Epidermal melanocyte (primary cell): ENCODE measurements around the gene TINAGL1.

ENCODE experiments used
- DNase-seq: peaks from one replicate; pipeline ENCODE4 v3.0.0; 2011; ENCODE audit warnings: low spot score; ENCODE audit not compliant: insufficient read length

TINAGL1 gene

DNA sequence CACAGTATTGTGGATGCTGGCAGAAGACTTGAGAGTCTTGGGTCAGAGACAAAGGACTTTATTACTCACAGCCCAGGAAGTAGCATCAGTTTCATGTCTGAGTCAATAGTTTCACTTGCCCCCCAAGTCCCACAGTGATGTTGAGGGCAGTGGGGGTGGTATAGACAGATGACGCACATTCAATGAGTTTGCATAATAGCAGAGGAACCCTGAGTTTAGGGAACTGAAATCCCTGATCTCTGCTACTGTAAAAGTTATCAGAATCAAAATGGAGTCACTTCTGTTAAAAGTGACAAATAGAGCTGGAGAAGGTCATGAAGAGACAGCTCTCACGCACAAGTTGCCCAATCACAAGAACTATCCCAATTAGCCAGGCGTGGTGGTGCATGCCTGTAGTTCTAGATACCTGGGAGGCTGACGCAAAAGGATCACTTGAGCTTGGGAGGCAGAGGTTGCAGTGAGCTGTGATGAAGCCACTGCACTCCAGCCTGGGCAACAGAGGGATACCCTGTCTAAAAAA lies 29.7 kb downstream of the TINAGL1 start:
- no peak for DNase-seq

DNA sequence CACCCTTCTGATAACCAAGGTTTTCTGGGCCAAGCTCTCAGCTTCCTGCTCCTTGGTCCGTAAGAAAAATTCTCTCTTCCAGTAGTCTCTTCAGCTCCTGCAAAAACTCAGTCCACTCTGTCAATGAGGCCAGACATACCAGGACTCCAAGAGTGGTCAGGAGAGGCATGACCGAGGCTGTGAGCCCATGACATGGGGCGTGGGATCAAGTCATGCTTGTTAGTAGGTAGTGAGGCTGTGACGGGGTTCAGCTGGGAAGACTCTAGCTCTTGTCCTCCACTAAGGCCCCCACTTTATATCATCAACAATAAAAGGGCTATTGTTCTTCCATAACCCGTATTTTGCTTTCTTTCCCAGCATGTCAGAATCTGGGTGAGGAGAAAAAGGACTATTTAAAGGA lies 31.0 kb downstream of the TINAGL1 start:
- DNase-seq: no peak

DNA sequence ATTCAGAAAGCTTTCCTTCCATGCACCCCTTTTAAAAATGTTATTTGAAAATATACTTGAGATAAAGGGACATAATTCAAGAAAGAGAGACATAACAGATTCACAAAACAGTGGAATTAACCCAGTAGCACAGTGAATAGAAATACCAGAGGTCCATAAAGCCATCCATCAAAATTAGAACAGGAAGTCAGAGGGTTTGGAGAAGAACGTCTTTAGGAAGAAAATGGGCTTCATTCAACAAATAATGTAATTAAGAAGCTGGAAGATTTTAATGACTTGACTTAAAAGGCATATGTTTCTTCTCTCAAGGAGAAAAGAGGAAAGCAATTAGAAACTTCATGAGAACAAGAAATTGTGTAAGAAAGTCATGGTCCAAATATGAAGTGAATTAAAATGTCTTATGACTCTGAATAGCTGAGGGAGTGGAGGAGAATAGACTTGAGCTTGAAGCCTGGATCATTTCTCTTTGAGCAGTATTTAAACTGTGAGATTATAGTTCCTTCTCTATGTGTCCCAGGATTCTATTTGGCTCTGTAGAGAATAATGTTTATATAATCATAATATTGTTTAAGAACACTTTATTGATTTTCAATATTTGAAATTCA lies 33.3 kb downstream of the TINAGL1 start:
- no peak for DNase-seq

DNA sequence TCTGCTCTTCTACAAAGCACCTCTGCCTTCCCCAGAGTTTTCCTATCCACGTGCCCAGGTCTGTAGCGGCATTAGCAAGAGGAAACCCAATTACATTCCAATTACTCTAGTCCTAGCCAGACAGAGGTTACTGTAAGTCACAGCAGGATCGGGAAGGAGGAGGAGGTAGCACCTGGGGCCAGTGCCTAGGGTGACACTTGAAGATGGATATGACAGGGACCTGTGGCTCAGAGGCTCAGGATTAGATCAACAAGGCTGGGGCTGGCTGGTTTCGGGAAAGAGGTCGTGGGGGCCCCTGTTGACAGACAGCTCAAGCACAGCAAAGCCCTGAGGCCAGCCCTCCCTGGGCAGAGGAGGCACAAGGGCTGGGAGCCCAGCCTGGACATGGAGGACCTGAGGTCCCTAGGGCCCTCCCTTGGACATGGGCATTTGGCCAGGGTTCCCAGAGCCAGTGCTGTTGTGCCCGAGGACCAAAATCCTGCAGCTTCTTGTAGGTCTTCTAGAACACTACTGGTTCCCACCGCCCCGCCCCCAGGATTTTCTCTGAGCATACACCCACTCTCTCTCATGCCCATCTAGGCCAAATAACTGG lies 38.2 kb downstream of the TINAGL1 start:
- no peak for DNase-seq

DNA sequence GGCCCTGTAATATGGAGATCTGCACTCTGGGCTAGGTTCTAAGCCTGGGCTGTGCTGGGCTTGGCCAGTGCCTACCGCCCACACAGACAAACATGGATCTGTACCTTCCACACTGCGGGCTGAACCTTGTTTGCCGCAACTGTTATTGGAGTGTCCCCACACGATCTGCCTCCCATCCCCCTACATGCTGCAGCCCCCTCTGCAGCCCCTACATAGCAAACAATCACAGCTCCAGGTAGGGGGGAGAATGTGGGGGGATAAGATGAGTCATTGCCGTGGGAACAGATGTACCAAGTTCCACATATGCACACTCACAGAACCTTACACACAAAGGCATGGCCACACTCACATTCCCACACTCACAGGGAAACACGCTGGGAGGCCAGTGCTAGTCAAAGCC lies 39.1 kb downstream of the TINAGL1 start:
- no peak for DNase-seq

DNA sequence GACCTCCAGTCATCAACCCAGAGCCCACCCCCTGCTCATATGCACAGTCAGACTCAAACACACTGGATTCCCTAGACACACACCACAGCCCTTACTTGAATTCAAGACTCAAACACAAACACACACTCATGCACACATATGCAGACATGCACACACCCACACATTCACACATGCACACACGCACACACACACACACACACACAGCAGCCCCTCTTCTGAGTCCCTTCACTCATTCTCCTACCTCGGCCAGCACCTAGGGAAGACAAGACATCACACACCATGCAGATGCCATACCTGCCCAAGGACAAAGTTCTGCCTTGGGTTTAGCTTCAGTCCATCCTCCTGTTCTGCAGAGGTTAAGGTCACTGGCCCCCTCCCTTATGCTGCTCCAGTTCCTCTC lies 39.6 kb downstream of the TINAGL1 start:
- no peak for DNase-seq

DNA sequence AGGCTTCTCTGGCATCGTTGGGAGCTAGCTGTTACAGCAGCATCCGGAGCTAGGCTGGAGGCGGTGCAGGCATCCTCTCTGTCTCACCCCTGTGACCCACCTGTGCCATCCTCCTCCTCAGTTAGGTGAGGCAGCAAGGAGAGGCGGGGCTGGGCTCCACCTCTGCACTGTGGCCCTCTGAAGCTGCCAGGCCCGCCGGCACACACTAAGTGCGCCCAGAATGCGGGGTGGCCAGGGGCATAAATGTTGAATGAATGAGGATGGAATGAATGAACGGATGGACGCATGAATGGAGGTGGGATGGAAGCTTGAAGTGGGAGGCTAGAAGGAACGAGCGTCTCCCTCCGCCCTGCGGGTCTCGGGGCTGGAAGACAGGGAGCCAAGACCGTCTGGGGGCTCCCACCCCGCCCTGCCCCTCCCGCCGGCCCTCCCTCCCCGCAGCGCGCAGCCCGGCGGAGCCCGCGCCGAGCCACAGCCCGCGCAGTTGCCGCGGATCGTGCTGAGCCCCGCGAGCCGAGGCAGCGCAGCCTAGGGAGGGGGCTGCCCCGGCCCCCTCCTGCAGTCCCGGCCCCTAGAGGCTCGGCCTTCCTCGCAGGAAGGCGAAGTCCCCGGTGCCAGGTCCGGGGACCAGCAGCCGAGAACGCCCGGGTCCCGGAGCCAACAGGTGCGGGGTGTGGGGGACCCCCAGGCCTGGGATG lies 41.1 kb downstream of the TINAGL1 start, which contains the start of gene HCRTR1:
TSS of gene HCRTR1 (plus strand) at position 472 of the 698 bp plus-strand sequence. CDS start 1,504 bp downstream, outside the sequence.
- DNase-seq: no peak

DNA sequence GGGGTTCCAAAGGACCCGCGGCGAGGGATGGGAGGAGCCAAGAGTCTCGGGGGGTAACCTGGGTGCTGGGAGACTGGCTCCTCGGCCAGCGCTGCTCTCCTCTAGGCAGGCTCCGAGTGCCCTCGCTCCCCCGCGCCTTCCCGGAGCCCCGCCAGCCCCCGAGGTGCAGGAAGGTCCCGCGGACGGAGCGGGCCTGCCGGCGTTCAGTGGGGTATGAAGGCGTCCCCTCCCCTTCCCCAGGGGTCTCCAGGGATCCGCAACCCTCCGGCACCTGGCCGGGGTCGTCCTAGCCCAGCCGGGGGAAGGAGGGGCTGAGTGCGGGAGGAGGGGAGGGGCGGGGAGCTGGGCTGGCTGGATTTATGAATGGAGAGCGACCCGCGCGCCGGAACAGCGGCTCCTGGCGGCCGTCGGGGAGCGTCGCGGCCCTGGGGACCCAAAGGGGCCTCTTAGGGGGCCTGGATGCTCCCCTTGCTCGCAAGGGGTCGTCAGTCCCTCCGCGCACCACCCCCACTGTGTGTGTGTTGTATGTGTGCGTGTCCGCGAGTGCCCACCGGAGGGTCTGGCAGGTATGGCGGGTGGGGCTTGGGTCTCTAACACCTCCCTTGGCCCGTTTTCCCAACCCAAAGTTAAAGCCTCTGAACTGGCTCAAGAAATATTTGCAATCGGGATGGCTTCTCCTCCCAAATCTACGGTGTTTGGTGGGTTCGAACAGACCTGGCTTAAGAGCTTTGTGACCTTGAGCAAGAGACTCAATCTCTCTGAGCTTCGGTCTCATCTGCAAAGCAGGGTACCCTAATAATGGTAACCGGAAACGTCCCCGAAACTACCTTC lies 41.8 kb downstream of the TINAGL1 start:
- no peak for DNase-seq

DNA sequence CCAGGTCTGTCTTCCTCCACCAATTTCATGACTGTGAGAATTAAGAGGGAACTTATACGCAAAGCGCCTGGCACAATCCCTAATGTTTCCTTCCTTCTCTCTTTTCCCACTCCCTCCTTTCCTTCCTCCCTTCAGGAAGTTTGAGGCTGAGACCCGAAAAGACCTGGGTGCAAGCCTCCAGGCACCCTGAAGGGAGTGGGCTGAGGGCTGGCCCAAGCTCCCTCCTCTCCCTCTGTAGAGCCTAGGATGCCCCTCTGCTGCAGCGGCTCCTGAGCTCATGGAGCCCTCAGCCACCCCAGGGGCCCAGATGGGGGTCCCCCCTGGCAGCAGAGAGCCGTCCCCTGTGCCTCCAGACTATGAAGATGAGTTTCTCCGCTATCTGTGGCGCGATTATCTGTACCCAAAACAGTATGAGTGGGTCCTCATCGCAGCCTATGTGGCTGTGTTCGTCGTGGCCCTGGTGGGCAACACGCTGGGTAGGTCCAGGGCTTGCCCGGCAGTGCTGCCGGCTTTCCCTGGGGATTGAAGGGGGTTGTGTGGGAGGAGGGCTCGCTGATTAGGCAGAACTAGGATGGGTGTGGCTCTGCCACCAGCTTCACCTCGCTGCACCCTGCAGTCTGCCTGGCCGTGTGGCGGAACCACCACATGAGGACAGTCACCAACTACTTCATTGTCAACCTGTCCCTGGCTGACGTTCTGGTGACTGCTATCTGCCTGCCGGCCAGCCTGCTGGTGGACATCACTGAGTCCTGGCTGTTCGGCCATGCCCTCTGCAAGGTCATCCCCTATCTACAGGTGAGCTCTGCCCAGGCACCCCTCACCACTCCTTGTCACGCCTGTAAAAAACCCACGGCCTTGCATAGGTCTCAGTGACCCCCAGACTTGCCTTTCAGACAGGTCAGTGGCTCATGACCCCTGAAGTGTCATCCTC lies 42.9 kb downstream of the TINAGL1 start:
- no peak for DNase-seq

DNA sequence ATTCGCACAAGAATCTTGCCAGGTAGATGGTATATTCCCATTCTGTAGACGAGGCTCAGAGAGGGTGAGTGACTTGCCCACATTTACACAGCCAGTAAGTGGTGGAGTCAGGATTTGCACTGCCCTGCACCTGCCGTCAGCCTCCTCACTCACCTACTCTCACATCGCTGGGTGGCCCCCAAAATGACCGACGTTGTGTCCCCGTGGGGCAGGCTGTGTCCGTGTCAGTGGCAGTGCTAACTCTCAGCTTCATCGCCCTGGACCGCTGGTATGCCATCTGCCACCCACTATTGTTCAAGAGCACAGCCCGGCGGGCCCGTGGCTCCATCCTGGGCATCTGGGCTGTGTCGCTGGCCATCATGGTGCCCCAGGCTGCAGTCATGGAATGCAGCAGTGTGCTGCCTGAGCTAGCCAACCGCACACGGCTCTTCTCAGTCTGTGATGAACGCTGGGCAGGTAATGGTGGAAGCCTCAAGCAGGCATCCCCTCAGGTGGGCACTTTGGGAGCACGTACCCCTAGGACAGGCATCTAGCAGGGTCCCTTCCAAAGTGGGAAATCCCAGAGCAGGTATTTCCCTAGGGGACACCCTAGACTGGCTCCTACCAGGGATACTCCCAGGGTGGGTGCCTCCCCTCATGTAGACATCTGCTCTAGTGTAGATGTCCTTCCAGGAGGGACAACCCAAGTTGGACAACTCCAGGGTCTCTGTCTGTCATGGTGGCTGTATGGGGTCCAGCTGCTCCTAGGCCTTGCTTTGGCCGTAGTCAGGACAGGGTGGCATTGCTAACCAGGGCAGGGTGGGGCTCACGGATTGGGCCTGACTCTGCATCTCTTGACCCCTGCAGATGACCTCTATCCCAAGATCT lies 44.5 kb downstream of the TINAGL1 start:
- no peak for DNase-seq

DNA sequence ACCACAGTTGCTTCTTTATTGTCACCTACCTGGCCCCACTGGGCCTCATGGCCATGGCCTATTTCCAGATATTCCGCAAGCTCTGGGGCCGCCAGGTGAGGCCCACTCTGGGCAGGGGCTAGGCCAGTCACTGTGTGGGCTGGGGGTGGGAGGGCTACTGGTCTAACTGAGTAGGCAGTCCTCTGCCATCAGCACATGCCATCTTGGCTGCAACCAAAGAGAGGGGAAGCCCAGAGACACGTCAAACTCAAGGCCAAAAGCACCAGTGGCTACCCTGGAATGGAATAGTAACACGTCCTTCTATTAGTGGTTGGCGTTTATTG lies 45.1 kb downstream of the TINAGL1 start:
- no peak for DNase-seq

DNA sequence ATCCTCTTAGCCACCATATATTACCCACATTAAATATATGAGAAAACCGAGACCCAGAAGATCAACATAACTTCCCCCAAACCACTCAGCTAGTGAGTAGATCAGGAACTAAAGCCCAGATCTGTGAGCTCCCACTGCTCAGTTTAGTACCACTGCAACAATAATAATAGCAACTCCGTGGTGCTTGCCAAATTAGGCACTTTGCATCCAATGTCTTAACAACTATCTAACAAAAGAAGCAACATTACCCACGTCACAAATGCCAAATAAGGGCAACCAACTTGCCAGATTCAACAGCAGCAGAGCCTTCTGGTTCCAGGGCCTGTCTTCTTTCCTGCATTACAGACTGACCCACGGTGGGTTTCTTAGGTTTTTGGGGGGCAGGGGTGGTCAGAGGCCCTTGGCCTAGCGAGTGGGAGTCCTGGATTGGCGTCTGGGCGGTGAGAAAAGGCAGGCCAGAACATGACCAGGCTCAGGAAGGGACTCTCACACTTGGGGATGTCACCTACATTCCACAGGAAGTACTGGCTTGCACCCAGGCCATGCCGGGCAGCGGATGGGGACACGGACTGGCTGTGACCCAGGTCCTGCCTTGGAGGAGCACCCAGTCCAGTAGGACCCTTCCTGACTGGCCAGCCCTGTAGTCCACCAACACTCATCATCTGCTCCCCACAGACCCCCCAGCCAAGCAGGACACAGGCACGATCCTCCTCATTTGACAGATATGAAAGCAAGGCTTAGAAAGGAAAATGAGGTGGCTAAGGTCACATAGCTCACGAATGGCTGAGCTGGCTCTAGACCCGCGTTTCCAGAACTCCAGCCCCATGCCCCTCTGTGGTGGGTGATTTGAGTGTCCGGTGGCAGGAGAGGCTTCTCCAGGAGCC lies 45.8 kb downstream of the TINAGL1 start:
- DNase-seq: no peak

DNA sequence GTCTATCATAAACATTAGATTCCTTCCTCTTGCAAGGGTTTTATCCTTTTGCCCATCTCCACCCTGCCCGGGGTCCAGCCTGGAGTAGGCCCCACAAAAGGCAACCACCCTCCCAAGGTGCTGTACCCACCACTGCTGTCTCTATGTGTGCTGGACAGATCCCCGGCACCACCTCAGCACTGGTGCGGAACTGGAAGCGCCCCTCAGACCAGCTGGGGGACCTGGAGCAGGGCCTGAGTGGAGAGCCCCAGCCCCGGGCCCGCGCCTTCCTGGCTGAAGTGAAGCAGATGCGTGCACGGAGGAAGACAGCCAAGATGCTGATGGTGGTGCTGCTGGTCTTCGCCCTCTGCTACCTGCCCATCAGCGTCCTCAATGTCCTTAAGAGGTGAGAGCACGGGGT lies 47.0 kb downstream of the TINAGL1 start:
- DNase-seq: no peak

DNA sequence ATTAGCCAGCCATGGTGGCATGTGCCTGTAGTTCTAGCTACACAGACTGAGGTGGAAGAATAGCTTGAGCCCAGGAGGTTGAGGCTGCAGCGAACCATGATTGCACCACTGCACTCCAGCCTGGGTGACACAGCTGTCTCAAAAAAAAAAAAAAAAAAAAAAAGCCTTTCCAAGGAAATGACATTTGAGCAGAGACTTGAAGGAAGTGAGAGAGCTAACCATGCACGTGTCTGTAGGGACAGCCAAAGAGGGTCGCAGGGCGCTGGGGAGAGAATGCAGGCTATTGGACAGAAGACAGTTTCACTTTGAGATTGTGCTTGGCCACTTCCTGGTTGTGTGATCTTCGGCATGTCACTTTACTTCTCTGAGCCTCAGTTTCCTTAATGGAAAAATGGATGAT lies 48.0 kb downstream of the TINAGL1 start:
- no peak for DNase-seq

DNA sequence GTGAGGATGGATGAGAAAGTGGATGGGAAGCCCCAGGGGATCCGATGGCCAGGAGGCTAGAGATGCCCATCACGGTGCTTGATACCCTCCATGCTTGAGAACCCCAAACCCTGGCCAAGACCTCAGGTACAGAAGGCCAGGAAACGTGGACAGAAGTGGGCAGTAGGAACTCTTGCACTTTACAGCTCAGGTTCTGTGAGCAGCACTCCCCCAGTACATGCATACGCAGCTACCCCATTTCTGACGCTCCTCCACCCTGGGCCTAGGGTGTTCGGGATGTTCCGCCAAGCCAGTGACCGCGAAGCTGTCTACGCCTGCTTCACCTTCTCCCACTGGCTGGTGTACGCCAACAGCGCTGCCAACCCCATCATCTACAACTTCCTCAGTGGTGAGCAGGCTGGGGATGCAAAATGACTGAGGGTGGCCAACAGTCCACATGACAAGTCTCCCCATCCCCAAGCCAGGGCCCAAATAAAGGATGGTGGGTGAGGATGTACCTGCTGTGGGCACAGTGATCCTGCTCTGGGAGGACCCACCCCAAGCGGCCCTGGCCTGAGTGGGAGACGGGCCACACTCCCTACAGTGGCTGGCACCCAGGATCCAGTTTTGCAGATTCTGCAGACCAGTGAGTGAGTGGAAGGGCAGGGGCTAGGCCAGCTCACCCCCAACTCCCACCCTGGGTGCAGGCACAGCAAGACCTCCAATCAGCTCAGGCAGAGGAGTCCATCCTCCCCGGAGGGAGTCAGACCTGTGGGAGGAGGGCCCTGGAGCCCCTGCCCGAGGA lies 48.6 kb downstream of the TINAGL1 start:
- DNase-seq: no peak

DNA sequence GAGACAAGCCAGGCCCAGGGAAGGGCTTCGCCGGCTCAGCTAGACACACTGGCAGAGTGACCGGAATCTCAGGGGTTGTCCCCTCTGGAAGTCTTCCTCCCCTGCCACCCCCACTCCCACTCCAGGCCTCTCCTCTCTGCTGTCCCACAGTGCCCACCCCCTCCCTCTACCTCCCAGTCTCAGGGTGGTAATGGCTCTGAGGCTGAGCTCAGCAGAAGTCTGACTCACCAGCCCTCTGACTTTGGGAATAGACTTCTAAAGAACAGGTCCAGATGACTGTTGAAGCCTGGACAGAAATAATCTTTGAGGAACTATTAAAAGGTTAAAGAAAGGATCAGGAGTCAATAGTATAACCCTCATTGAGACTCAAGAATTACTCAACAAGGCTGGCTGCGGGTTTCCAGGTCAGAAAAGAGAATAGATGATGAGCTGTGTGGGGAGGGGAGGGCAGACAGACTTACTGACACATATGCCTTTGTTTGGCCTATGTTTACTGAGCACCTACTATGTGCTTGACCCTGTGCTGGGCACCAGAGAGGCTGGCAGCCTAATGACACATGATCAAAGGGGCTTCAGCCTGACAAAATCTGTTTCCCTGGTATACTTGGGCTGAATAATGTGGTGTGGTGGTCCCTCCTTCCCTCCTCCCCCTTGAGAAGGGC lies 49.4 kb downstream of the TINAGL1 start:
- no peak for DNase-seq
